ENCODE results near the gene XYLT1. TPM values are rescaled to one million over a fixed set of nuclear protein-coding genes. Genes with fewer than 3 reads are reported as not detected.

Gene XYLT1
- total RNA-seq, 2 donors from 2014 or later: 5.1 to 19.3 TPM

DNA sequence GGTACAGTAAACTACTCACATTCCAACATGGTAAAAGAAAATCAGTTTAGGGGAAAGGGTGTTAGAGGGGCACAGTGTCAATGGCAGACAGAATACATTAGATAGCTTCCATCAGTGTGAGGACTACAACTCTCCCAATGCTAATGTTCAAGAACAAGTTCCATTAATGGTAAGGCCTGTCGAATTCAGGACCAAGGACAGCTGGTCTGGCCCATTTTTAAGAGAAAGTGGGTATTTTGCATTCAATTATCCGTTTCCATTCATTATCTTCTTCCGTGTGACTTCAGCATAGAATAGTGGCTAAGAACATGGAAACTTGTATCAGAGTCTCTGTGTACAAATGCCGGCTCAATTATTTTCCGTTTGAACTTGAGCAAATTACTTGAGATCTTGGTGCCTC is 98.4 kb downstream of the XYLT1 start:
- H3K9me3 ChIP-seq: no peaks in the 10 kb centered on the region
- peaks cover 9% of the 10 kb centered on the region for H3K4me1 ChIP-seq (replicated peaks)
- WGBS: 81% methylated on average over 5 of the region's 5 CpGs
- intact Hi-C loops (cut with DNase I): no loop called here
- H3K27me3 ChIP-seq (replicated peaks; ENCODE audit: insufficient read depth): no peaks in the 10 kb centered on the region
- H3K36me3 ChIP-seq: no peaks in the 10 kb centered on the region
- no peak for DNase-seq (ENCODE audit: low spot score)
- H3K4me3 ChIP-seq: no peak overlapping the region
- TF ChIP-seq POLR2A (IDR thresholded peaks at IDR 0.05) (no peak), CTCF (IDR thresholded peaks at IDR 0.05) (no peak), POLR2AphosphoS5 (IDR thresholded peaks at IDR 0.05) (no peak)
- no peak overlapping the region for H3K27ac ChIP-seq

- intact Hi-C loops (cut with DNase I): no loop called here
- TF ChIP-seq POLR2A (IDR thresholded peaks at IDR 0.05) (no peak), CTCF (IDR thresholded peaks at IDR 0.05) (no peak), POLR2AphosphoS5 (IDR thresholded peaks at IDR 0.05) (no peak)
- WGBS: 85% methylated on average over 2 of the region's 2 CpGs
- Histone ChIP-seq H3K9me3 (no peaks in the 10 kb centered on the region), H3K4me3 (no peak overlapping the region), H3K27me3 (replicated peaks; ENCODE audit: insufficient read depth) (no peaks in the 10 kb centered on the region), H3K36me3 (no peaks in the 10 kb centered on the region), H3K4me1 (replicated peaks) (peaks cover 9% of the 10 kb centered on the region), H3K27ac (no peak overlapping the region)
- no peak for DNase-seq (ENCODE audit: low spot score)
Measured at GRCh38 chr16:17371299-17371698, 99.5 kb downstream of the XYLT1 start.

DNA sequence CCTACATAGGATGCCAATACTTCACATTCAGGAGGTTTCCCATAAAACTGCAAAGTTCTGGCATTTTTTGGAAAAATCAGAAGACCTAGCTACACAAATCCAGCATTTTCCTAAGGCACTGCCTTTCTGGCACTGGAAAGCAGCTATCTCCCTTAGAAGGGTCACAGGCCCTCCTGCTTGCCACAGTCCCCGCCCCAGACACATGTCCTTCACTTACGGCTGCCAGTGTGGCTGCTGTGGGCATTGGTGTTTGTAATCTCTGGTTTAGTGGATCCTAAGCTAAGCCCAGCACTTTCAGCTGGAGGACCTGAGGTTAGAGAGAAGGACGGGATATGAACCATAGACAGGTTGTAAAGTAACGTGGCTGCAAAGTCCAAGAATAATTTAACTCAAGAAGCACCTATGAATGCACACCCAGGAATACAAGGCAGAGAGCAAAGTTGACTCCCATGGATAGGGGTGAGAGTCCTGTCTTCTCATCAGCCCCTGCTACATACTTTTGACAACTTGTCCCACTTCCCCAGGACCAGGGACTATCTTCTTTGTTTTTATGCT is 100.0 kb downstream of the XYLT1 start:
- intact Hi-C loops (cut with DNase I): no loop called here
- no peaks in the 10 kb centered on the region for H3K36me3 ChIP-seq
- no peak overlapping the region for H3K27ac ChIP-seq
- H3K4me3 ChIP-seq: no peak overlapping the region
- H3K9me3 ChIP-seq: no peaks in the 10 kb centered on the region
- H3K27me3 ChIP-seq (replicated peaks; ENCODE audit: insufficient read depth): no peaks in the 10 kb centered on the region
- WGBS: 70% methylated on average over 4 of the region's 4 CpGs
- TF ChIP-seq POLR2A (IDR thresholded peaks at IDR 0.05) (no peak), CTCF (IDR thresholded peaks at IDR 0.05) (no peak), POLR2AphosphoS5 (IDR thresholded peaks at IDR 0.05) (no peak)
- DNase-seq (ENCODE audit: low spot score): no peak
- H3K4me1 ChIP-seq (replicated peaks): peaks cover 5% of the 10 kb centered on the region

- Histone ChIP-seq H3K27ac (no peak overlapping the region), H3K4me3 (no peak overlapping the region), H3K4me1 (replicated peaks) (no peaks in the 10 kb centered on the region), H3K27me3 (replicated peaks; ENCODE audit: insufficient read depth) (no peaks in the 10 kb centered on the region), H3K36me3 (no peaks in the 10 kb centered on the region), H3K9me3 (no peaks in the 10 kb centered on the region)
- no peak for TF ChIP-seq POLR2AphosphoS5 (IDR thresholded peaks at IDR 0.05)
- TF ChIP-seq CTCF (IDR thresholded peaks at IDR 0.05): no peak
- TF ChIP-seq POLR2A (IDR thresholded peaks at IDR 0.05): no peak
- no peak for DNase-seq (ENCODE audit: low spot score)
- intact Hi-C loops (cut with DNase I): no loop called here
- 79% methylated on average over 13 of the region's 13 CpGs for whole genome bisulfite sequencing
Measured at GRCh38 chr16:17370223-17370707, 100.5 kb downstream of the XYLT1 start.
